ENCODE measurements around the gene KAT6B. TPM values are rescaled to one million over a fixed set of nuclear protein-coding genes. Genes with fewer than 3 reads are reported as not detected.
"Not testable (repeated sequence)": the region's sequence is repeated elsewhere in the genome, so short reads cannot be mapped to it uniquely, and the experiment has no call there.

KAT6B gene
- total and polyA plus RNA-seq, 7 experiments from 2014 or later: 33.2 to 80.5 (median 63.6) TPM

DNA sequence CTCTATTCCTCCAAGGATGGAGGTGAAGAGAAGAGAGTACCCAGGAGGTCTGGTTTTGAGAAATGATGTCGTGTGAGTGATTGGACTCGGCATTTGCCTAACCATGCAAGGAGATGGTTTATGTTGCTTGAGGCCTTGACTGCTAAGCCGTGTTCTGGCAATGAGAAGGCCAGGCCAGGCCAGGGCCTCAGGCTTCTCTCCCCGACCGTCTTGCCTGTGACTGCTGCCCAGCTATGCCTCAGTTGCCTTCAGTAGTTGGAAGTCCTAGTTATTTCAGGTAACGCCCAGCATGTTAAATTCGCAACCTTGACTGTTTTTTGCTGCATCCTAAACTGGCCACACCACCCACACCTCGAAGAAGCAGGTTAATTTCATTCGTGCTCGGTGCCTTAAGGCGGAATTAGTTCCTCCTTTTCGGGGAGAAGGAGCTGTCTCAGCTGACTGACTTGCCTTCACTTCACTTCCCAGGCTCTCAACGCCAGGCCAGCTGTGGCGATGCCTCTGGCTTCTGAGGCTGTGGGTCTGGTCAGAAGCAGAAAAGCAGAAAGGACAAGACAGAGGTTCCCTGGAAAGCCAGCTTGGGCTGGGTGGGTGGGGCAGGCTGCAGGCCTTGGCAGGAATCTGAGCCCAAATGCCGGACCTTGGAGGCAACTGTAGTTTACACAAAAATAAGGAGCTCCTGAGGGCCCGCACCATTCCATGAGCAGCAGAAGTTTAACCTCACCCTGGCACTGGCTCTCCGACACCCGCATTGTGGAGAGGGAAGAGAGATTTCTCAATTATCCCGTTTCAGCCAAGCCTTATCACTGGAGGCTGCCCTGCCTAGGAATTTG is 223.1 kb downstream of the KAT6B start:
- Mint-ChIP-seq H3K27me3 (peaks cover 0 to 10% (median 4%) of the 10 kb centered on the region in 5 donors), H3K4me3 (no peak overlapping the region), H3K9me3 (peaks cover 0 to under 1% (median 0%) of the 10 kb centered on the region in 11 donors), H3K4me1 (peaks cover 0 to 22% (median 2%) of the 10 kb centered on the region in 7 donors), H3K36me3 (no peaks in the 10 kb centered on the region), H3K27ac (no peak overlapping the region)
- Histone ChIP-seq H3K27me3 (ENCODE audit: control insufficient read depth in 2 of 2, insufficient read depth in 2 of 2, low read length in 2 of 2) (no peaks in the 10 kb centered on the region), H3K36me3 (ENCODE audit: control insufficient read depth in 2 of 3, insufficient read depth in 3 of 3, low read length in 3 of 3) (no peaks in the 10 kb centered on the region), H3K9me3 (ENCODE audit: control insufficient read depth in 2 of 3, low read length in 3 of 3) (no peaks in the 10 kb centered on the region), H3K4me1 (ENCODE audit: control insufficient read depth in 2 of 2, insufficient read depth in 2 of 2, low read length in 2 of 2) (no peaks in the 10 kb centered on the region), H3K27ac (ENCODE audit: low read depth, low read length) (no peak overlapping the region), H3K4me3 (ENCODE audit: low read length) (no peak overlapping the region)
- ChIA-PET POLR2A (no interaction called here), CTCF (interaction anchor here (0.6 kb wide), 1 partner anchor 22 kb away, joined by 5 read pairs; no protein-coding TSS in a partner anchor)
- ATAC-seq: no peak
- peak in 1 of 9 donors; percentile 8 for DNase-seq
- intact Hi-C loops (cut with micrococcal nuclease): no loop called here

- Mint-ChIP-seq H3K9me3 (no peaks in the 10 kb centered on the region), H3K36me3 (no peaks in the 10 kb centered on the region), H3K27me3 (peaks cover 0 to 9% (median 2%) of the 10 kb centered on the region in 5 donors), H3K4me3 (no peak overlapping the region), H3K27ac (no peak overlapping the region), H3K4me1 (peaks cover 0 to 15% (median 0%) of the 10 kb centered on the region in 7 donors)
- no peaks in the 10 kb centered on the region for H3K36me3 ChIP-seq (ENCODE audit: control insufficient read depth in 2 of 3, insufficient read depth in 3 of 3, low read length in 3 of 3)
- no peaks in the 10 kb centered on the region for H3K9me3 ChIP-seq (ENCODE audit: control insufficient read depth in 2 of 3, low read length in 3 of 3)
- no peak overlapping the region for H3K27ac ChIP-seq (ENCODE audit: low read depth, low read length)
- H3K4me1 ChIP-seq (ENCODE audit: control insufficient read depth in 2 of 2, insufficient read depth in 2 of 2, low read length in 2 of 2): no peaks in the 10 kb centered on the region
- no peaks in the 10 kb centered on the region for H3K27me3 ChIP-seq (ENCODE audit: control insufficient read depth in 2 of 2, insufficient read depth in 2 of 2, low read length in 2 of 2)
- CTCF ChIA-PET: no interaction called here
- no peak overlapping the region for H3K4me3 ChIP-seq (ENCODE audit: low read length)
- ATAC-seq: no peak
- no peak for DNase-seq
- intact Hi-C loops (cut with micrococcal nuclease): no loop called here
- POLR2A ChIA-PET: no interaction called here
Measured at GRCh38 chr10:75050149-75050919, 223.9 kb downstream of the KAT6B start.

GRCh38 chr10:75051308-75051707 is 224.9 kb downstream of the KAT6B start:
- no peaks in the 10 kb centered on the region for H3K9me3 Mint-ChIP-seq
- H3K4me3 ChIP-seq (ENCODE audit: low read length): no peak overlapping the region
- no peak for DNase-seq
- no peak for ATAC-seq
- CTCF ChIA-PET: no interaction called here
- no peaks in the 10 kb centered on the region for H3K27me3 ChIP-seq (ENCODE audit: control insufficient read depth in 2 of 2, insufficient read depth in 2 of 2, low read length in 2 of 2)
- POLR2A ChIA-PET: no interaction called here
- H3K36me3 Mint-ChIP-seq: no peaks in the 10 kb centered on the region
- H3K27me3 Mint-ChIP-seq: no peaks in the 10 kb centered on the region
- no peaks in the 10 kb centered on the region for H3K4me1 ChIP-seq (ENCODE audit: control insufficient read depth in 2 of 2, insufficient read depth in 2 of 2, low read length in 2 of 2)
- intact Hi-C loops (cut with micrococcal nuclease): no loop called here
- H3K4me1 Mint-ChIP-seq: peaks cover 0 to 9% (median 0%) of the 10 kb centered on the region in 7 donors
- no peak overlapping the region for H3K27ac Mint-ChIP-seq
- H3K27ac ChIP-seq (ENCODE audit: low read depth, low read length): no peak overlapping the region
- no peaks in the 10 kb centered on the region for H3K9me3 ChIP-seq (ENCODE audit: control insufficient read depth in 2 of 3, low read length in 3 of 3)
- no peak overlapping the region for H3K4me3 Mint-ChIP-seq
- no peaks in the 10 kb centered on the region for H3K36me3 ChIP-seq (ENCODE audit: control insufficient read depth in 2 of 3, insufficient read depth in 3 of 3, low read length in 3 of 3)

DNA sequence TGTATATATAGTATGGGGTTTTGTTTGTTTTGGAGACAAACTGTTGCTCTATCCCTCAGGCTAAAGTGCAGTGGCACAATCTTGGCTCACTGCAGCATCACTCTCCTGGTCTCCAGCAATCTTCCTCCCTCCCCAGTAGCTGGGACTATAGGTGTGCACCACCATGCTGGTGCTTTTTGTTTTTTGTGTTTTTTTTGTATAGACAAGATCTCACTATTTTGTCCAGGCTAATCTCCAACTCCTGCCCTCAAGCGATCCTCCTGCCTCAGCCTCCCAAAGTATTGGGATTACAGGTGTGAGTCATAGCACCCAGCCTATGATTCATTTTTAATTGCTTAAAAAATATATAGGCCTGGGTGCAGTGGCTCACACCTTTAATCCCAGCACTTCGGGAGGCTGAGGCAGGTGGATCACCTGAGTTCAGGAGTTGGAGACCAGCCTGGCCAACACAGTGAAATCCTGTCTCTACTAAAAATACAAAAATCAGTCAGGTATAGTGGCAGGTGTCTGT is 229.6 kb downstream of the KAT6B start:
- intact Hi-C loops (cut with micrococcal nuclease); H3K4me3 Mint-ChIP-seq; POLR2A ChIA-PET; DNase-seq; H3K36me3 Mint-ChIP-seq; H3K4me1 ChIP-seq (ENCODE audit: control insufficient read depth in 2 of 2, insufficient read depth in 2 of 2, low read length in 2 of 2); ATAC-seq; H3K27ac ChIP-seq (ENCODE audit: low read depth, low read length); H3K27me3 ChIP-seq (ENCODE audit: control insufficient read depth in 2 of 2, insufficient read depth in 2 of 2, low read length in 2 of 2); H3K4me3 ChIP-seq (ENCODE audit: low read length); H3K36me3 ChIP-seq (ENCODE audit: control insufficient read depth in 2 of 3, insufficient read depth in 3 of 3, low read length in 3 of 3); CTCF ChIA-PET; H3K9me3 Mint-ChIP-seq; H3K9me3 ChIP-seq (ENCODE audit: control insufficient read depth in 2 of 3, low read length in 3 of 3); H3K27me3 Mint-ChIP-seq; H3K4me1 Mint-ChIP-seq: not testable (repeated sequence)
- peak overlapping the region in 1 of 9 donors; percentile 10 for H3K27ac Mint-ChIP-seq

- intact Hi-C loops (cut with micrococcal nuclease): no loop called here
- ATAC-seq: no peak
- POLR2A ChIA-PET: no interaction called here
Measured at GRCh38 chr10:75057680-75058079, 231.3 kb downstream of the KAT6B start.

DNA sequence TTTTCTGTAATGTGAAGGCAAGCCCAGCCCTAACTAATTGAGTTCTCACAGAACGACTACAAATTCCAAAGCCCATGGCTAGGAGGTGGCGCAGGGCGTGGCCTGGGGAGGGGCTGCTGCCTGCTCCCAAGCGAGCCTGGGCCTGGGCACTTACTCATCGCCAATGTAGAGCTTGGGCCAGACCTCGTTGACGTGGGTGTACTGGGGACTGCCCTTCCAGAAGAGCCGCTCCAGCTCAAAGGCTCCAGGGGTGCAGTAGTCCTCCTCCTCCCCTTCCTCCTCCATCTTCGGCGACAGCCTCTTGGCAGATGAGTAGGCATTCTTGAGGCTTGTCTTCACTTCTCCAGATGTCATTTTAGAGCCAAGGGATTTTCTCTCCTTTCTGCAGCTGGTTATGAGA is 231.8 kb downstream of the KAT6B start:
- no peaks in the 10 kb centered on the region for H3K27me3 Mint-ChIP-seq
- no peak overlapping the region for H3K27ac Mint-ChIP-seq
- H3K4me1 Mint-ChIP-seq: peaks cover 0 to 3% (median 0%) of the 10 kb centered on the region in 7 donors
- H3K4me1 ChIP-seq (ENCODE audit: control insufficient read depth in 2 of 2, insufficient read depth in 2 of 2, low read length in 2 of 2): no peaks in the 10 kb centered on the region
- intact Hi-C loops (cut with micrococcal nuclease): no loop called here
- H3K27me3 ChIP-seq (ENCODE audit: control insufficient read depth in 2 of 2, insufficient read depth in 2 of 2, low read length in 2 of 2): no peaks in the 10 kb centered on the region
- H3K36me3 Mint-ChIP-seq: no peaks in the 10 kb centered on the region
- POLR2A ChIA-PET: no interaction called here
- CTCF ChIA-PET: no interaction called here
- no peak overlapping the region for H3K4me3 ChIP-seq (ENCODE audit: low read length)
- H3K27ac ChIP-seq (ENCODE audit: low read depth, low read length): no peak overlapping the region
- H3K36me3 ChIP-seq (ENCODE audit: control insufficient read depth in 2 of 3, insufficient read depth in 3 of 3, low read length in 3 of 3): no peaks in the 10 kb centered on the region
- H3K9me3 ChIP-seq (ENCODE audit: control insufficient read depth in 2 of 3, low read length in 3 of 3): no peaks in the 10 kb centered on the region
- H3K4me3 Mint-ChIP-seq: no peak overlapping the region
- peaks cover 0 to 1% (median 0%) of the 10 kb centered on the region in 11 donors for H3K9me3 Mint-ChIP-seq
- DNase-seq (no peak), ATAC-seq (no peak)

More at GRCh38 chr10:75057680-75058079, 231.3 kb downstream of the KAT6B start:
- Histone ChIP-seq H3K4me3 (ENCODE audit: low read length) (no peak overlapping the region), H3K4me1 (ENCODE audit: control insufficient read depth in 2 of 2, insufficient read depth in 2 of 2, low read length in 2 of 2) (no peaks in the 10 kb centered on the region), H3K36me3 (ENCODE audit: control insufficient read depth in 2 of 3, insufficient read depth in 3 of 3, low read length in 3 of 3) (no peaks in the 10 kb centered on the region), H3K9me3 (ENCODE audit: control insufficient read depth in 2 of 3, low read length in 3 of 3) (no peaks in the 10 kb centered on the region), H3K27me3 (ENCODE audit: control insufficient read depth in 2 of 2, insufficient read depth in 2 of 2, low read length in 2 of 2) (no peaks in the 10 kb centered on the region), H3K27ac (ENCODE audit: low read depth, low read length) (no peak overlapping the region)
- no peak overlapping the region for H3K27ac Mint-ChIP-seq
- no peak overlapping the region for H3K4me3 Mint-ChIP-seq
- CTCF ChIA-PET: no interaction called here
- H3K4me1 Mint-ChIP-seq: peaks cover 0 to 3% (median 0%) of the 10 kb centered on the region in 7 donors
- H3K36me3 Mint-ChIP-seq: no peaks in the 10 kb centered on the region
- DNase-seq: no peak
- H3K9me3 Mint-ChIP-seq: peaks cover 0 to 1% (median 0%) of the 10 kb centered on the region in 11 donors
- no peaks in the 10 kb centered on the region for H3K27me3 Mint-ChIP-seq
